HG03196 (cell line): Measurements from ENCODE around the gene ZNF557.

Experiments used
- ATAC-seq: cut with Tn5 transposase; IDR thresholded peaks from one replicate; pipeline ENCODE4 v1.9.1; 2021; ENCODE audit not compliant: unreplicated experiment

Gene ZNF557

GRCh38 chr19:7074705-7075282 is 5.3 kb downstream of the ZNF557 start:
- no peak for ATAC-seq

- no peak for ATAC-seq
Measured at GRCh38 chr19:7076151-7076550, 6.6 kb downstream of the ZNF557 start.

GRCh38 chr19:7078008-7078407 is 8.5 kb downstream of the ZNF557 start:
- no peak for ATAC-seq

GRCh38 chr19:7083076-7083956 is 13.8 kb downstream of the ZNF557 start:
- no peak for ATAC-seq

GRCh38 chr19:7088999-7089398 is 19.5 kb downstream of the ZNF557 start:
- no peak for ATAC-seq

GRCh38 chr19:7098096-7098495 is 28.6 kb downstream of the ZNF557 start:
- ATAC-seq = no peak

- ATAC-seq = peak; percentile 83
Measured at GRCh38 chr19:7098701-7099596, 29.4 kb downstream of the ZNF557 start.

- no peak for ATAC-seq
Measured at GRCh38 chr19:7099597-7099921, 30.1 kb downstream of the ZNF557 start.

- no peak for ATAC-seq
Measured at GRCh38 chr19:7101498-7102253, 32.2 kb downstream of the ZNF557 start.

GRCh38 chr19:7104747-7105447 is 35.4 kb downstream of the ZNF557 start:
- no peak for ATAC-seq

- no peak for ATAC-seq
Measured at GRCh38 chr19:7106711-7107657, 37.5 kb downstream of the ZNF557 start.

GRCh38 chr19:7109678-7110289 is 40.3 kb downstream of the ZNF557 start:
- no peak for ATAC-seq

- no peak for ATAC-seq
Measured at GRCh38 chr19:7112675-7113074, 43.2 kb downstream of the ZNF557 start.

- ATAC-seq = no peak
Measured at GRCh38 chr19:7113233-7113632, 43.7 kb downstream of the ZNF557 start.

- no peak for ATAC-seq
Measured at GRCh38 chr19:7115721-7116120, 46.2 kb downstream of the ZNF557 start.

- ATAC-seq = no peak
Measured at GRCh38 chr19:7117248-7117647, 47.7 kb downstream of the ZNF557 start.

- ATAC-seq = no peak
Measured at GRCh38 chr19:7119582-7119981, 50.1 kb downstream of the ZNF557 start.

- no peak for ATAC-seq
Measured at GRCh38 chr19:7120499-7120898, 51.0 kb downstream of the ZNF557 start.

GRCh38 chr19:7122701-7123100 is 53.2 kb downstream of the ZNF557 start:
- no peak for ATAC-seq
